Measurements from ENCODE around the gene ASXL1.
A peak's percentile ranks its signal among the peaks of the same experiment; 100 is the strongest.
"Not testable (repeated sequence)": the region's sequence is repeated elsewhere in the genome, so short reads cannot be mapped to it uniquely, and the experiment has no call there.

Gene ASXL1

DNA sequence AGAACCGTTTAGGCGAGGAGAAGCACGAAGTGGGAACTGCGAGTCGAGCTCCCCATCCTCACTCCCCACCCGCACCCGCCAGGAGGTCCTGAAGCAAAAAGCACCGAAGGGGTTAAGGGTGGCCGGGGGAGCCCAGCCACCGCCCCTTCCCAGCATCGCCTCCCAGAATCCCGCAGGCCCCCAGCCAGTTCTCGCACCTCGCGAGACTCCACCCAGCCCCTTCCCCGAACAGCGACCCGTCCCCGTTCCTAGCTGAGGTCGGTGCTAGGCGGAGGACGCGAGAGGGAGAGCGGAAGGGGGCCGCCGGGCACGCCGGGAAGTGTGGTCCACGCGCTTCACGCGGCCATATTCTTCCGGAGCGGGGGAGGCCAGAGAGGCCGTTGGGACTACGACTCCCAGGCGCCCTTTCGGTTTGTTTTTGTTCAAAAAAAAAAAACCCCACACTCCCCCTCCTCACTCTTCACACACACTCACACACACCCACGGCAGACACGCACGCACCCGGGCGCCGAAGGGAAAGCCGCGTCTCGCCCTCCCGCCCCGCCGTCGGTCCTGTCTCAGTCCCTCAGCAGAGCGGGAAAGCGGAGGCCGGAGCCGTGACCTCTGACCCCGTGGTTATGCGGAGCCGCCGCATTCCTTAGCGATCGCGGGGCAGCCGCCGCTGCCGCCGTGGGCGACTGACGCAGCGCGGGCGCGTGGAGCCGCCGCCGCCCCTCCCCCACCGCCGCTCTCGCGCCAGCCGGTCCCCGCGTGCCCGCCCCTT lies at the start of gene ASXL1:
Gene ASXL1, plus strand, starts transcription at position 463 of the 763 bp plus-strand sequence. CDS start 445 bp downstream, outside the sequence.
- peak; percentile 95 for DNase-seq

DNA sequence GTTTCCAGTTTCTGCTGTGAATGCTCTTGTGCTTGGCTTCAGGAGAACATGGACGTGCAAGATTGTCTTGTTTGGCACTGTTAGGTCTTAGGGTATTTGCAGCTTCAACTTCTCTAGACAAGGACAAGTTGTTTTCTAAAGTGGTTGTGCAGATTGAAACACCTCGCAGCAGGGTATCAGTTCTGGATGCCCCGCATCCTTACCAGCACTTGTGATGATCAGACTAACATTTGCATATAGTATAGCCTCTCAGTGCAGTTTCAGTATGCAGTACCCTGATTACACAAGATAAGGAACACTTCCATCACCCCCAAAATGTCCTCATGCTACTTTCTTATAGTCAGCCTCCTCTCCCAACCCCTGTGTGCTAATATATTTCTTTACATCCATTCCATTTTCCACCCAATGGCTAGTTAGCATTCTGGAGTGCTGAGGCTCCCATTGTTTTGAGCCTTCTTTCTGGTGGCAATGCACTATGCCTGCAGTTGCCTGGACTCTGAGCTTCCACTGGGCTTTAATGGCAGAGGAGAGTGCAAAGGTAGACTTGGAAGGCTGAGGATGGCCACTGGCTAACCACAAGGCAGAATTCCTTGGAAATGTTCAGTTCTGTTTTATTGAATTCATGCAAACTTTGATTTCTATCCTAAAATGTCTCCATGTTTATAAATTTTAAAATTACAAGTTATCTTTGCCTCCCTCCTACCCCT lies 45.3 kb upstream of the ASXL1 start:
- DNase-seq, result no peak

GRCh38 chr20:32314768-32315167 lies 43.4 kb upstream of the ASXL1 start:
- no peak for DNase-seq

GRCh38 chr20:32315399-32315798 lies 42.7 kb upstream of the ASXL1 start:
- DNase-seq, result no peak

GRCh38 chr20:32315891-32316290 lies 42.2 kb upstream of the ASXL1 start:
- DNase-seq, result no peak

DNA sequence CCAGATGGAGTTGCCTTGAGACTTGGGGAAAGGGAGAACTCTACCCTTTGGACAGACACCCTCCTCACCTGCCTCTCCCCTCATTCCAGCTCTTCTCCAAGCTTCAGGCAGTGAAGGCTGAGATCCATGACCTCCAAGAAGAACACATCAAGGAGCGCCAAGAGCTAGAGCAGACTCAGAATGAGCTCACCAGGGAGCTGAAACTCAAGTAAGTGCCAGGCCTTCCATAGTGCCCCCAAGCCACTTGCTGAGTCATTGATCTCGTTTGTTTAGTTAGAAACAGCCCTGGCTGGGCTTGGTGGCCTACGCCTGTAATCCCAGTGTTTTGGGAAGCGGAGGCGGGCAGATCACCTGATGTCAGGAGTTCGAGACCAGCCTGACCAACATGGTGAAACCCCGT lies 41.5 kb upstream of the ASXL1 start:
- DNase-seq, result no peak

GRCh38 chr20:32319100-32319499 lies 39.0 kb upstream of the ASXL1 start:
- no peak for DNase-seq

GRCh38 chr20:32320305-32320704 lies 37.8 kb upstream of the ASXL1 start:
- no peak for DNase-seq

DNA sequence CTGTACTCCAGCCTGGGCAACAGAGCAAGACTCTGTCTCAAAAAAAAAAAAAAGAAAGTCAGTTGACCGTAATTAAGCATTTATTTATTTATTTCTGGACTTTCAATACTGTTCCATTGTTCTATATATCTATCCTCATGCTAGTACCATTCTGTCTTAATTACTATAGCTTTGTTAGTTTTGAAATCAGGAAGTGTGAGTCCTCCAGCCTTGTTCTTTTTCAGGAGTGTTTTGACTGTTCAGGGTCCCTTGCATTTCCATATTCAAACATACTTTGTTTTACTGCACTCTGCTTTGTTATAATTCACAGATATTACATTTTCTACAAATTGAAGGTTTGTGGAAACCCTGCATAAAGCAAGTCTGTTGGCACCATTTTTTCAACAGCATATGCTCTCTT lies 36.7 kb upstream of the ASXL1 start:
- no peak for DNase-seq

DNA sequence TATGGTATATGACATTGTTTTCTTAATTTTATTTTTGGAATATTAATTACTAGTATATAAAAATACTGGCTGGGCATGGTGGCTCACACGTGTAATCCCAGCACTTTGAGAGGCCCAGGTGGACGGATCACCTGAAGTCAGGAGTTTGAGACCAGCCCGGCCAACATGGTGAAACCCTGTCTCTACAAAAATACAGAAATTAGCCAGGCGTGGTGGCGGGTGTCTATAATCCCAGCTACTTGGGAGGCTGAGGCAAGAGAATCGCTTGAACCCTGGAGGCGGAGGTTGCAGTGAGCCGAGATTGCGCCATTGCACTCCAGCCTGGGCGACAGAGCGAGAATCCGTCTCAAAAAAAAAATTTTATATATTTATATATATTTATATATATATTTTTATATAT lies 35.9 kb upstream of the ASXL1 start:
- not testable (repeated sequence) for DNase-seq

- DNase-seq, result not testable (repeated sequence)
Measured at GRCh38 chr20:32323761-32324160, 34.4 kb upstream of the ASXL1 start.

- no peak for DNase-seq
Measured at GRCh38 chr20:32325706-32326503, 32.2 kb upstream of the ASXL1 start.

DNA sequence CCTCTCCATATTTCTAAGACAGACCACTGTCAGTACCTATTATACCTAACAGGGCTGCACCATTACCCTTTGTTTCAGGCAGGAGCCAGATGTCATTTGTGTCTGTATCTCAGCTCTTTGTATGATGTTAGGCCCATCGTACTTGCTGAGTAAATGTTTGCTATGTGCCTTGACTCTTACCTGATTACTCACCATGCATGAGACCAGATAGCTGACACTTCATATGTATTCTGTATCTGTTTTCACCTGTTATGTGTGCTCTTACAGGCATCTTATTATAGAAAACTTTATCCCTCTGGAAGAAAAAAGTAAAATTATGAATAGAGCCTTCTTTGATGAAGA lies 31.7 kb upstream of the ASXL1 start:
- DNase-seq, result no peak

GRCh38 chr20:32327087-32327681 lies 30.9 kb upstream of the ASXL1 start:
- no peak for DNase-seq

DNA sequence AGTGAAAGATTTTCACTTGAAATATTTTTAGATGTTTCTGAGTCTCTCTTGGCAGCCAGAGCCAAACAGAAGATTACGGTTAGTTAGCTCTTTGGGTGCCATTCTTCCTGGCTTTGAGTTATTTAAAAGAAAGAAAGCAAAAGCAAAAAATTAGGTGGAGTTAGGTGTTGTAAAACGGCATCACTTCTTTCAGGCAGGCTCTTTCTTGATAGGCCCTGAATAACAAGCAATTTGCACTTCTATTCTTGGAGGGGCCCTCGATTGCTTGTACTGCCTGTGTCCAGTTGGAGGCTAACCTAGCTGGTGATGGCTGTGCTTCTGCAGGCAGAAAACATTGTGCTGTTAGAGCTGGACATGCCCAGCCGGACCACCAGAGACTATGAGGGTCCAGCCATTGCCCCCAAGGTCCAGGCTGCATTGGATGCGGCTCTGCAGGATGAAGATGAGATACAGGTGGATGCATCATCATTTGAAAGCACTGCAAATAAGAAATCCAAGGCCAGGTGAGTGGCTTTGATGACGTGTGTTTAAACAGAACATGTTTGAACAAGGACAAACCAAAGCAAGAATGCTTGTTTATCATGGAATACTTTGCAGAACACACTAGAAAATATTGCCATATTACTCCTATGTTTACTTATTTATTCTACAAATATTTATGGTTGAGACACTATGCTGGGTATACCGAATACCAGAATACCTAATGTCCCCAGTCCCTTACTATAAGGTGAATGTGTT lies 28.1 kb upstream of the ASXL1 start:
- no peak for DNase-seq

DNA sequence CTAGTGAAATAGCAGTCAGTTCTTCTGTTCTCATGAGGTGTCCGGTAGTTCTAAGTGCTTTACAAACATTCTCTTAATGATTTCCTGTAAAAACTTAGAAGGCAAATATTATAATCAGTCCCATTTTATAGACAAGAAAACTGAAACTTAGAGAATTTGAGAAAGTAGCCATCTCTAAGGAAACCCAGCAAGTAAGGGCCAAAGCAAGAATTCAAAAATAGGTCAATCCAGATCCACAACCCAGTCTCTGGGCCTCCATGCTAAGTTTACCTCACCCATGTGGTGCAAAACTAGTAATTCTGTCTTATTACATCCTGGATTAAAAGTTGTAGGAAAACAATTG lies 27.6 kb upstream of the ASXL1 start:
- no peak for DNase-seq

DNA sequence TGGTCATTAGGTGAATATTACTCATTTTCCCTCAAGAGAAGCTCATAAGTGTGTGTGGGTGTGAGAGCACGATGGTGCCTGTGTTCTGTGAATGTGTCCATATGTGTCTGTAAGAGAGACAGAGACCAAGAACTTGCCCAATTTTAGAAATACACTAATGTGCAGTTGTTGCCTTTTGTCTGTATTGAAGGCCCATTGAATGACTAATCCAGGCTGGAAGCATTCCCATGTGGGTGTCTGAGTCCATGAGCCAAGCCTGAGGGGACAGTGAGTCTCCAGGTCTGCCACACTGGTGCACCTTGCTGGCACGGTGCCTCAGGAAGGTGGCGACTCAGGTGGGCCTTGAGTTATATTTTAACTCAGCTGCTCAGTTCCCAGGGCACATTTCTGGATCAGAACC lies 25.5 kb upstream of the ASXL1 start:
- peak; percentile 11 for DNase-seq

DNA sequence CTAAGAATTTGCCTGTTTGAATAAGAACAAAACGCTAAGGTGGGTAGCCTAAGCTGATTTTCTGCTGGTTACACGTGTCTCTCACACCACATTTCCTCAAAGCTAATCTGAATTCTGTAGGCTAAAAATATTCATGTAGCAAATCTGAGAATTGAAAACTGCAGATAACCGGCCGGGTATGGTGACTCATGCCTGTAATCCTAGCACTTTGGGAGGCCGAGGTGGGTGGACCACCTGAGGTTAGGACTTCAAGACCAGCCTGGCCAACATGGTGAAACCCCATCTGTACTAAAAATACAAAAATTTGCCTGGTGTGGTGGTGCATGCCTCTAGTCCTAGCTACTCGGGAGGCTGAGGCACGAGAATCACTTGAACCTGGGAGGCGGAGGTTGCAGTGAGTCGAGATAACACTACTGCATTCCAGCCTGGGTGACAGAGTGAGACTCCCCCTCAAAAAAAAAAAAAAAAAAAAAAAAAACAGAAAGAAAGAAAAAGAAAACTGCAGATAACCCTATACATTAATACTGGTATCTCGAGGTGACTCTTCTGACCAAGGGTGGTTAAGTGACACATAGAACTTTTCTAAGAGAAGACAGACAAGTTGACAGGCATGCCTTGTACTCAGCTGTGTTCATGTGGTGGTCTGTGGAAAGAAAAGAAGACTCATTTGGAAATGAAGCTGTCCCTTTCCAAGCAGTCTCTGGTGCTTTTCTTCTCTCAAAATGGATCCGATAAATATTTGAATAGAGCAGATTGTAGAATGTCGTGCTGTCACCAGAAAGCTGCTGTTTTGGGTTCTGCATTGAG lies 24.7 kb upstream of the ASXL1 start:
- peak; percentile 61 for DNase-seq

DNA sequence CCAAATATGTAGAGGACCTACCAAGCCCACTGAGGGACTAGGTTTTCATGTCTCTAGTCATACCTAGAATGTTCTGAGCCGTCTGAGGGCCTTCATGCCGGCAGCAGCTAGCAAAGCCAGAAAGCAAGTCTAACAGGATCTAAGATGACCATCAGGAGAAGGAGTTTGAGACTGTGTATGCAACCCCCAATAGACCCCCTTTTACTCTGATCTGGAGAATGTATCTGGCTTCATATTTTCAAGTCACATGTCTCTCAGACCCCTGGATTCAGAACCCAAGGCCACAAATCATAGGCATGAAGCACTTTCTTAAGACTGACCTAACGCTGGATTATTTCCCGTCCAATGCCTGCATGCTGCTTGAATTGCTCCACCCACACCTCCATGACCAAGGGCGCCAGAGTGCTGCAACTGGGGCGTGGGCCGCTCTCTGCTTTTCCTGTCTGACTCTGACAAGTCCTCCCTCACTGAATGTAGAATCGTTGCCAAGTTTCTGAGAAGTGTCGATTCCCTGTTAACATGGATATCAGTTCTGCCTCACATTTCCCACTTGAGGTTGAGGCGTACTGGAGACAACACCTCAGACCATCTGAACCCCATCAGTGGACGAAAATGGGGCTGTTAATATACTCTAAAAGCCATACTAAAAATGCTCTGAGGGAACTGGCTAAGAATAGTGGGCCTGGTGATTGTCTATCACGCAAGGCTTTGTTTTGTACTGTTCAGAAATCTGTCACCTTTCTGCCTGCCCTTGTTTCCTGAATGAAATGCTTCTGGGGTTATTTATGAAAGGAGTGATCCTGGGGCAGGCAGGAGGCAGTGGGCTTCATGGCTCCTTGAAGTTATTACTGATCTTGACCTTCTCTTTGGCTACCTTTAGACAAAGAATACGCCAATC lies 23.9 kb upstream of the ASXL1 start:
- DNase-seq, result peak; percentile 75

- no peak for DNase-seq
Measured at GRCh38 chr20:32336918-32337347, 21.2 kb upstream of the ASXL1 start.
